Left lung (tissue), 10 donors: ENCODE measurements around the gene EPHA8. TPM values are rescaled to one million over a fixed set of nuclear protein-coding genes. Genes with fewer than 3 reads are reported as not detected.

ENCODE experiments used
- ATAC-seq: fragments of 200-7000 bp; cut with Tn5 transposase; one replicate; pipeline ENCODE4 v1.9.1; 2020; ENCODE audit warnings: moderate library complexity
- DNase-seq, 4 donors: peaks; one replicate each; pipeline ENCODE4 v3.0.0-alpha.2; 2013 to 2020
- H3K27ac ChIP-seq, 2 donors: fragments of 200-600 bp; sonication (generic) in 1 of 2; one replicate each; pipeline versions ENCODE4 v1.5.0 to v1.8.0; 2020 to 2021
- H3K27me3 ChIP-seq, 2 donors: fragments of 200-600 bp; sonication (generic) in 1 of 2; one replicate each; pipeline versions ENCODE4 v1.5.0 to v1.8.0; 2020 to 2021
- H3K36me3 ChIP-seq, 2 donors: fragments of 200-600 bp; sonication (generic) in 1 of 2; one replicate each; pipeline versions ENCODE4 v1.5.0 to v1.8.0; 2020 to 2021
- H3K4me1 ChIP-seq, 2 donors: fragments of 200-600 bp; one replicate each; pipeline ENCODE4 v1.8.0; 2021
- H3K4me3 ChIP-seq, 2 donors: fragments of 200-600 bp; sonication (generic) in 1 of 2; one replicate each; pipeline versions ENCODE4 v1.5.0 to v1.8.0; 2020 to 2021; ENCODE audit warnings: mild to moderate bottlenecking in 1 of 2
- H3K9me3 ChIP-seq, 2 donors: fragments of 200-600 bp; sonication (generic) in 1 of 2; one replicate each; pipeline versions ENCODE4 v1.5.0 to v1.8.0; 2020 to 2021
- CTCF ChIP-seq, 2 donors: fragments of 200-600 bp; sonication (generic) in 1 of 2; IDR thresholded peaks; one replicate each; pipeline versions ENCODE4 v1.5.0 to v1.8.0; 2021; ENCODE audit warnings: antibody characterized with exemption in 2 of 2
- intact Hi-C, 2 donors: fragments of 100-400 bp; cut with DNase I; formaldehyde crosslinking; loops; one replicate each; pipeline versions ENCODE4 v1.11.2 to v1.14.2; 2022
- polyA plus RNA-seq, 6 donors: library from polyadenylated mRNA; unstranded; fragments of 120-200 nt; gene quantifications; one replicate each; pipeline ENCODE4 v1.2.1, GENCODE V29; 2013; ENCODE audit not compliant: insufficient read length in 6 of 6
- total RNA-seq, 2 donors: library from RNA; stranded (reverse); fragmentation: NEBNext Ultra II Directional; extraction: Animal tissue kit (Norgen Biotek cat#: 25700); gene quantifications; one replicate each; pipeline ENCODE4 v1.2.1, GENCODE V29; 2021
- donor health status: DM: no; HTN: yes; CAD: no.
- donor health status: DM: no; HTN: no; CAD: no.

EPHA8 gene
- total and polyA plus RNA-seq, 8 donors, result 0.07 to 0.21 (median 0.18) TPM; not detected in 5

DNA sequence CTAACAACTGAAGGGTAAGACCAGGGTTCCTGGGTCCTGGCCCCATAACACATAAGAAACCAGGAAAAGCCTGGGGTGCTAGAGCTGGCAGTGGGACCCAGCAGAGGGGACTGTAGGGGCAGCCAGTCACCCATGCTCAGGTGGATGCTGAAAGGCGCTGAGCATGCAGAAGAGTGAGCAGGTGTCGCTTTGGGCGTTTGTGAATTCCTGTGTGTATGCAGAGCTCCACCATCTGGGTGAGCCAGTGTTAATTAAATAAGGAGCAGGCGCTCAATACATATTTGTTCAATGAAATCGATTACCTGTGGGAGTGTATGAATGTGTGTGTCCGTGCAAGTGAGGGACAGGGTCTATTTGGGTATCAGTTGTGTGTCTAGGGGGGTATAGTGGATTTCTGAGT is 73.6 kb downstream of the EPHA8 start:
- Histone ChIP-seq H3K27me3 (peaks cover 0 to 66% of the 10 kb centered on the region in 2 donors), H3K4me3 (peak overlapping the region; percentile 11 to 40), H3K36me3 (no peaks in the 10 kb centered on the region), H3K4me1 (peaks cover 2 to 4% of the 10 kb centered on the region in 2 donors), H3K27ac (peak overlapping the region in 1 of 2 donors; percentile 30), H3K9me3 (no peaks in the 10 kb centered on the region)
- DNase-seq, result no peak
- intact Hi-C loops, result loop anchor here in 1 of 2 donors (10.0 kb wide), 1 partner anchor 212 kb away; no protein-coding TSS in a partner anchor
- no peak for TF ChIP-seq CTCF (IDR thresholded peaks at IDR 0.05)
- no peak for ATAC-seq

GRCh38 chr1:22637907-22638445 is 74.7 kb downstream of the EPHA8 start:
- ATAC-seq, result no peak
- H3K27ac ChIP-seq, result no peak overlapping the region
- no peaks in the 10 kb centered on the region for H3K36me3 ChIP-seq
- H3K4me3 ChIP-seq, result peak overlapping the region; percentile 5 to 40
- H3K4me1 ChIP-seq, result peaks cover 4 to 10% of the 10 kb centered on the region in 2 donors
- TF ChIP-seq CTCF (IDR thresholded peaks at IDR 0.05), result no peak
- no peaks in the 10 kb centered on the region for H3K9me3 ChIP-seq
- DNase-seq, result no peak
- H3K27me3 ChIP-seq, result peaks cover 0 to 66% of the 10 kb centered on the region in 2 donors
- intact Hi-C loops, result loop anchor here in 1 of 2 donors (10.0 kb wide), 1 partner anchor 213 kb away; no protein-coding TSS in a partner anchor

DNA sequence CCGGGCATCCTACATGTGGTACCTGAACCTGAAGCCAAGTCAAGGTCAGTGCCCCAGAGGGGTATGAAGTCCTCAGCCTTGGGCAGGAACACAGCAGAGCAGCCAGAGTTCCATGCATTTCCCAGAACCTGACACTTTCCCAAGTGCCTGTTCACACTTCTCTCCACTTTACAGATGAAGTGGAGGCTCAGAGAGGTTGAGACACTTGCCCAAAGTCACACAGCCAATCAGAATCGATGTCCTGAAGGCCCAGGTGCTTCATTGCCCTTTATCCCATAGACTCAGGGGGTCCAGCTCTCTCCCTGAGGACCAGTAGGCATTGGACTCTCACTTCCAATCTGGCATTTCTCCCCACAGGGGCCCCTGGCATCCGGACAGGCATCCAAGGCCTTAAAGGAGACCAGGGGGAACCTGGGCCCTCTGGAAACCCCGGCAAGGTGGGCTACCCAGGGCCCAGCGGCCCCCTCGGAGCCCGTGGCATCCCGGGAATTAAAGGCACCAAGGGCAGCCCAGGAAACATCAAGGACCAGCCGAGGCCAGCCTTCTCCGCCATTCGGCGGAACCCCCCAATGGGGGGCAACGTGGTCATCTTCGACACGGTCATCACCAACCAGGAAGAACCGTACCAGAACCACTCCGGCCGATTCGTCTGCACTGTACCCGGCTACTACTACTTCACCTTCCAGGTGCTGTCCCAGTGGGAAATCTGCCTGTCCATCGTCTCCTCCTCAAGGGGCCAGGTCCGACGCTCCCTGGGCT is 75.4 kb downstream of the EPHA8 start:
- intact Hi-C loops, result loop anchor here in 1 of 2 donors (10.0 kb wide), 1 partner anchor 214 kb away; no protein-coding TSS in a partner anchor
- no peak for DNase-seq
- Histone ChIP-seq H3K9me3 (no peaks in the 10 kb centered on the region), H3K4me1 (peaks cover 4 to 10% of the 10 kb centered on the region in 2 donors), H3K4me3 (peak overlapping the region in 1 of 2 donors; percentile 40), H3K27ac (no peak overlapping the region), H3K27me3 (peaks cover 0 to 65% of the 10 kb centered on the region in 2 donors), H3K36me3 (no peaks in the 10 kb centered on the region)
- no peak for TF ChIP-seq CTCF (IDR thresholded peaks at IDR 0.05)
- no peak for ATAC-seq

DNA sequence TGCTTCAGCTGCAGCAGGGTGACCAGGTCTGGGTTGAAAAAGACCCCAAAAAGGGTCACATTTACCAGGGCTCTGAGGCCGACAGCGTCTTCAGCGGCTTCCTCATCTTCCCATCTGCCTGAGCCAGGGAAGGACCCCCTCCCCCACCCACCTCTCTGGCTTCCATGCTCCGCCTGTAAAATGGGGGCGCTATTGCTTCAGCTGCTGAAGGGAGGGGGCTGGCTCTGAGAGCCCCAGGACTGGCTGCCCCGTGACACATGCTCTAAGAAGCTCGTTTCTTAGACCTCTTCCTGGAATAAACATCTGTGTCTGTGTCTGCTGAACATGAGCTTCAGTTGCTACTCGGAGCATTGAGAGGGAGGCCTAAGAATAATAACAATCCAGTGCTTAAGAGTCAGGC is 76.0 kb downstream of the EPHA8 start:
- no peak for DNase-seq
- H3K27ac ChIP-seq, result no peak overlapping the region
- no peak for TF ChIP-seq CTCF (IDR thresholded peaks at IDR 0.05)

GRCh38 chr1:22641247-22641646 is 78.0 kb downstream of the EPHA8 start:
- no peak for DNase-seq
- intact Hi-C loops, result no loop called here

More for the DNA sequence above, 76.0 kb downstream of the EPHA8 start:
- intact Hi-C loops, result loop anchor here in 1 of 2 donors (10.0 kb wide), 1 partner anchor 214 kb away; no protein-coding TSS in a partner anchor
- peaks cover 4 to 10% of the 10 kb centered on the region in 2 donors for H3K4me1 ChIP-seq
- ATAC-seq, result no peak
- H3K36me3 ChIP-seq, result no peaks in the 10 kb centered on the region
- H3K27me3 ChIP-seq, result peaks cover 0 to 65% of the 10 kb centered on the region in 2 donors
- H3K9me3 ChIP-seq, result no peaks in the 10 kb centered on the region
- H3K4me3 ChIP-seq, result peak overlapping the region in 1 of 2 donors; percentile 40

More at GRCh38 chr1:22641247-22641646, 78.0 kb downstream of the EPHA8 start:
- H3K27ac ChIP-seq, result no peak overlapping the region
- H3K9me3 ChIP-seq, result no peaks in the 10 kb centered on the region
- no peaks in the 10 kb centered on the region for H3K36me3 ChIP-seq
- no peak for TF ChIP-seq CTCF (IDR thresholded peaks at IDR 0.05)
- H3K27me3 ChIP-seq, result peaks cover 0 to 56% of the 10 kb centered on the region in 2 donors
- H3K4me1 ChIP-seq, result peaks cover 4 to 10% of the 10 kb centered on the region in 2 donors
- ATAC-seq, result no peak
- no peak overlapping the region for H3K4me3 ChIP-seq
